IMR-90 (cell line): Measurements from ENCODE around the gene BECN2. TPM values are rescaled to one million over a fixed set of nuclear protein-coding genes. Genes with fewer than 3 reads are reported as not detected.

Experiments
- ATAC-seq: fragments of 200-7000 bp; cut with Tn5 transposase; 2 replicates; pipeline ENCODE4 v1.9.1; 2020; ENCODE audit warnings: low read depth, mild to moderate bottlenecking, moderate library complexity
- BruUV-seq: library from RNA; stranded (reverse); fragments of 400-500 nt; replicated peaks from 2 replicates; lab custom pipeline; 2021; lab: Mats Ljungman, UMichigan
- CTCF ChIA-PET: fragments of 300-600 bp; formaldehyde crosslinking; extraction: SDS; loops from one replicate; lab custom pipeline; 2021; ENCODE audit warnings: antibody characterized with exemption; lab: Yijun Ruan, JAX
- POLR2A ChIA-PET: fragments of 300-600 bp; sonication (Branson Sonifier 250); formaldehyde crosslinking; loops from one replicate; lab custom pipeline; 2022; ENCODE audit warnings: antibody characterized with exemption; ENCODE audit not compliant: unreplicated experiment; lab: Charles Lee
- DNase-seq: peaks from one replicate; pipeline ENCODE4 v3.0.0; 2013
- H2AFZ ChIP-seq: replicated peaks from 2 replicates; pipeline ENCODE3; 2013; ENCODE audit warnings: low read length, mild to moderate bottlenecking; ENCODE audit not compliant: poor library complexity
- H2AK5ac ChIP-seq: 2 replicates; pipeline ENCODE4 v1.6.1; 2013; ENCODE audit warnings: low read depth, low read length, inconsistent platforms
- H2AK9ac ChIP-seq: replicated peaks from 2 replicates; pipeline ENCODE3; 2013; ENCODE audit warnings: mild to moderate bottlenecking, low read depth, low read length, moderate library complexity; ENCODE audit not compliant: poor library complexity
- H2BK120ac ChIP-seq: 2 replicates; pipeline ENCODE4 v1.6.1; 2013; ENCODE audit warnings: low read depth, low read length, inconsistent platforms
- H2BK15ac ChIP-seq: 3 replicates; pipeline ENCODE4 v1.6.1; 2013; ENCODE audit warnings: low read depth, low read length, inconsistent platforms
- H2BK20ac ChIP-seq: 2 replicates; pipeline ENCODE4 v1.6.1; 2013; ENCODE audit warnings: low read depth, mild to moderate bottlenecking, inconsistent platforms, low read length, moderate library complexity
- H2BK5ac ChIP-seq: 2 replicates; pipeline ENCODE4 v1.6.1; 2013; ENCODE audit warnings: mild to moderate bottlenecking, low read depth, low read length, inconsistent platforms; ENCODE audit not compliant: poor library complexity, severe bottlenecking
- H3K14ac ChIP-seq: replicated peaks from 2 replicates; pipeline ENCODE4 v1.6.1; 2013; ENCODE audit warnings: low read depth, low read length, inconsistent platforms
- H3K18ac ChIP-seq: 2 replicates; pipeline ENCODE4 v1.6.1; 2013; ENCODE audit warnings: low read depth, low read length, control low read depth
- H3K23ac ChIP-seq: 2 replicates; pipeline ENCODE4 v1.6.1; 2013; ENCODE audit warnings: low read depth, low read length, inconsistent platforms
- H3K27ac ChIP-seq: 2 replicates; pipeline ENCODE4 v1.5.1; 2013; ENCODE audit warnings: mild to moderate bottlenecking, control low read depth, low read length; ENCODE audit not compliant: insufficient read depth
- H3K27me3 ChIP-seq: 2 replicates; pipeline ENCODE4 v1.6.1; 2013; ENCODE audit warnings: low read length; ENCODE audit not compliant: control insufficient read depth, insufficient read depth
- H3K36me3 ChIP-seq: 2 replicates; pipeline ENCODE4 v1.6.1; 2013; ENCODE audit warnings: low read length, mixed read lengths; ENCODE audit not compliant: control insufficient read depth, insufficient read depth
- H3K4ac ChIP-seq: 2 replicates; pipeline ENCODE4 v1.6.1; 2013; ENCODE audit warnings: low read depth, low read length, inconsistent platforms
- H3K4me1 ChIP-seq: 2 replicates; pipeline ENCODE4 v1.6.1; 2013; ENCODE audit warnings: low read length, mixed read lengths; ENCODE audit not compliant: control insufficient read depth, insufficient read depth
- H3K4me2 ChIP-seq: 2 replicates; pipeline ENCODE4 v1.6.1; 2013; ENCODE audit warnings: low read depth, mild to moderate bottlenecking, control low read depth, low read length, moderate library complexity
- H3K4me3 ChIP-seq: 2 replicates; pipeline ENCODE4 v1.5.1; 2013; ENCODE audit warnings: low read depth, mild to moderate bottlenecking, control low read depth, low read length, moderate library complexity; ENCODE audit not compliant: insufficient read depth
- H3K56ac ChIP-seq: 2 replicates; pipeline ENCODE4 v1.6.1; 2013; ENCODE audit warnings: low read length, inconsistent platforms; ENCODE audit not compliant: insufficient read depth; ENCODE audit errors: extremely low read depth
- H3K79me1 ChIP-seq, 2 experiments: 2 replicates each; pipeline ENCODE4 v1.6.1; 2013; ENCODE audit warnings: low read length in 2 of 2, inconsistent platforms in 1 of 2, low read depth in 1 of 2
- H3K9ac ChIP-seq: 2 replicates; pipeline ENCODE4 v1.6.1; 2013; ENCODE audit warnings: low read depth, low read length, control low read depth
- H3K9me1 ChIP-seq: 2 replicates; pipeline ENCODE4 v1.6.1; 2013; ENCODE audit warnings: low read length, inconsistent platforms; ENCODE audit not compliant: insufficient read depth
- H3K9me3 ChIP-seq: 2 replicates; pipeline ENCODE4 v1.6.1; 2013; ENCODE audit warnings: low read length; ENCODE audit not compliant: control insufficient read depth, insufficient read depth
- H4K20me1 ChIP-seq: 2 replicates; pipeline ENCODE4 v1.6.1; 2013; ENCODE audit warnings: low read length, inconsistent platforms; ENCODE audit not compliant: insufficient read depth
- H4K5ac ChIP-seq: 2 replicates; pipeline ENCODE4 v1.6.1; 2013; ENCODE audit warnings: mild to moderate bottlenecking, low read depth, low read length, control low read depth
- H4K8ac ChIP-seq, 2 experiments: 2 replicates each; pipeline ENCODE4 v1.6.1; 2013; ENCODE audit warnings: low read depth in 2 of 2, low read length in 2 of 2, control low read depth in 1 of 2, inconsistent platforms in 1 of 2
- H4K91ac ChIP-seq: 2 replicates; pipeline ENCODE4 v1.6.1; 2013; ENCODE audit warnings: low read depth, low read length, inconsistent platforms; ENCODE audit not compliant: insufficient read depth
- BHLHE40 ChIP-seq: fragments of 150-350 bp; IDR thresholded peaks from 2 replicates; pipeline ENCODE4 v1.6.1; 2016; ENCODE audit warnings: mild to moderate bottlenecking, low read depth, low read length
- CEBPB ChIP-seq: IDR thresholded peaks from 2 replicates; pipeline ENCODE4 v1.6.1; 2012; ENCODE audit warnings: low read depth, low read length, improper control_type of control experiment
- CHD1 ChIP-seq: IDR thresholded peaks from 2 replicates; pipeline ENCODE4 v1.6.1; 2012; ENCODE audit warnings: low read depth, low read length, improper control_type of control experiment
- FOS ChIP-seq: fragments of 150-350 bp; IDR thresholded peaks from 2 replicates; pipeline ENCODE4 v1.6.1; 2016; ENCODE audit warnings: low read depth, low read length
- MAFK ChIP-seq: IDR thresholded peaks from 2 replicates; pipeline ENCODE4 v1.6.1; 2012; ENCODE audit warnings: low read depth, low read length, improper control_type of control experiment
- MAZ ChIP-seq: IDR thresholded peaks from 2 replicates; pipeline ENCODE4 v1.6.1; 2012; ENCODE audit warnings: low read depth, mild to moderate bottlenecking, low read length, improper control_type of control experiment, moderate library complexity, borderline replicate concordance
- MXI1 ChIP-seq: IDR thresholded peaks from 2 replicates; pipeline ENCODE4 v1.6.1; 2012; ENCODE audit warnings: low read depth, mild to moderate bottlenecking, low read length, moderate library complexity, borderline replicate concordance
- NFE2L2 ChIP-seq: fragments of 150-350 bp; IDR thresholded peaks from 2 replicates; pipeline ENCODE4 v1.6.1; 2016; ENCODE audit warnings: low read depth, mild to moderate bottlenecking, low read length
- POLR2A ChIP-seq: IDR thresholded peaks from 2 replicates; pipeline ENCODE4 v1.6.1; 2012; ENCODE audit warnings: mild to moderate bottlenecking, low read depth, low read length
- RAD21 ChIP-seq: IDR thresholded peaks from 2 replicates; pipeline ENCODE4 v1.6.1; 2012; ENCODE audit warnings: low read length, improper control_type of control experiment
- RFX5 ChIP-seq: IDR thresholded peaks from 2 replicates; pipeline ENCODE4 v1.8.0; 2012; ENCODE audit warnings: low read depth, mild to moderate bottlenecking, low read length, moderate library complexity
- SMC3 ChIP-seq: fragments of 150-350 bp; IDR thresholded peaks from 2 replicates; pipeline ENCODE4 v1.6.1; 2016; ENCODE audit warnings: low read depth, mild to moderate bottlenecking, antibody characterized with exemption, low read length, moderate library complexity
- WGBS, 2 experiments: methylation state at CpG; one replicate each; pipeline versions ENCODE4 v1.1.5 to v1.1.7; 2013; ENCODE audit warnings: missing lambda C conversion rate in 2 of 2; ENCODE audit not compliant: insufficient read length in 1 of 2; ENCODE audit errors: extremely low coverage in 2 of 2; 5-methylcytosine and 5-hydroxymethylcytosine counted together
- dilution Hi-C: fragments of 300-500 bp; cut with HindIII; formaldehyde crosslinking; loops from one replicate; pipeline ENCODE4 v1.14.3; 2018; ENCODE audit warnings: low sequenced_read_pairs; ENCODE audit not compliant: unreplicated experiment
- in situ Hi-C: fragments of 300-500 bp; cut with MboI; formaldehyde crosslinking; loops from 3 replicates; pipeline ENCODE4 v1.14.3; 2019; ENCODE audit warnings: low sequenced_read_pairs, inconsistent platforms, mixed read lengths
- intact Hi-C: fragments of 100-400 bp; cut with micrococcal nuclease; formaldehyde crosslinking; loops from 2 replicates; pipeline ENCODE4 v1.10.0; 2022
- polyA plus RNA-seq, 3 experiments: library from polyadenylated mRNA; depleted of rRNA; stranded (reverse); fragments of >200 nt; gene quantifications; 2 replicates each; pipeline ENCODE4 v1.2.3, GENCODE V29; 2012; ENCODE audit warnings: low replicate concordance in 1 of 3
- total RNA-seq: library from RNA; depleted of rRNA; stranded (reverse); fragments of >200 nt; gene quantifications from 2 replicates; pipeline ENCODE4 v1.2.3, GENCODE V29; 2012
- TF ChIP-seq, protein P1 (sequence below): conservative IDR thresholded peaks from 2 replicates; pipeline ENCODE4 v1.5.1; 2012; ENCODE audit warnings: mild to moderate bottlenecking, low read depth, low read length, improper control_type of control experiment
- TF ChIP-seq, protein P2 (sequence below): fragments of 150-350 bp; IDR thresholded peaks from 2 replicates; pipeline ENCODE4 v1.6.1; 2016; ENCODE audit warnings: low read depth, mild to moderate bottlenecking, low read length, moderate library complexity, borderline replicate concordance
- TF ChIP-seq, protein P3 (sequence below): fragments of 150-350 bp; IDR thresholded peaks from 2 replicates; pipeline ENCODE4 v1.6.1; 2017; ENCODE audit warnings: mild to moderate bottlenecking, antibody characterized with exemption, low read length, low read depth

The BECN2 gene
- total and polyA plus RNA-seq, 2 of the 4 experiments (the other 2 are of a cell fraction): not detected

DNA sequence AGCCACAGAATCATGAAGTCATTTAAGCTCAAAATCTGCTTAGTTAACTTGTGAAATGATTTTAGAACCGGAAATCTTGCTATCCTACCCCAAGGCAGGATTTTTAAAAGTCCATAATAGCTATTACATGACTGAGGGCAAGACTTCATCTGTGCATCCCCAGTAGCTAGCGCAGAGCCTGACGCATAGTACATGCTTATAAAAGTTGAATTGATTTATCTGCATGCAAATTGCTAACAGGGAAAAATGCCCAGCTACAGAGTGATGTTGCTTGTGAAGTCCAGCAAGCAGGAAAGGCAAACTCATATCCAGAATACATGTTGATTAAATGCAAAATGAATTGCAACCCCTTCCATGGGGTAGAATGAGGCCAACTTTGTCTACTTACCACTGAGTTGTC is 49.4 kb downstream of the BECN2 start:
- no peak overlapping the region for H3K4me3 ChIP-seq
- no peak overlapping the region for H3K9ac ChIP-seq
- no peak overlapping the region for H2BK120ac ChIP-seq
- H3K9me1 ChIP-seq: no peaks in the 10 kb centered on the region
- no peak overlapping the region for H4K8ac ChIP-seq
- in situ Hi-C loops (no loop called here), intact Hi-C loops (no loop called here), dilution Hi-C loops (no loop called here)
- H3K27ac ChIP-seq: no peak overlapping the region
- ChIA-PET POLR2A (no interaction called here), CTCF (interaction anchor here (1.8 kb wide), 1 partner anchor 9 kb away, joined by 8 read pairs; the partner anchor contains the start of gene MAP1LC3C)
- H3K4ac ChIP-seq: no peak overlapping the region
- H4K20me1 ChIP-seq: no peaks in the 10 kb centered on the region
- no peak for DNase-seq
- no peak overlapping the region for H4K91ac ChIP-seq
- no peak for ATAC-seq
- no peak overlapping the region for H2AK5ac ChIP-seq
- no peak overlapping the region for H4K5ac ChIP-seq
- no peak overlapping the region for H3K18ac ChIP-seq
- H2BK5ac ChIP-seq: no peak overlapping the region
- no peaks in the 10 kb centered on the region for H3K27me3 ChIP-seq
- WGBS, 2 experiments: no CpG with 5 or more reads among the region's 3 CpGs
- no peaks in the 10 kb centered on the region; the same call in 1 of the 2 replicates for H3K9me3 ChIP-seq
- TF ChIP-seq SMC3 (no peak), RAD21 (no peak), RFX5 (no peak), CHD1 (no peak), NFE2L2 (no peak), MAZ (no peak), MXI1 (no peak), FOS (no peak), POLR2A (no peak), BHLHE40 (no peak), CEBPB (no peak), MAFK (no peak)
- TF ChIP-seq, protein P1, sequence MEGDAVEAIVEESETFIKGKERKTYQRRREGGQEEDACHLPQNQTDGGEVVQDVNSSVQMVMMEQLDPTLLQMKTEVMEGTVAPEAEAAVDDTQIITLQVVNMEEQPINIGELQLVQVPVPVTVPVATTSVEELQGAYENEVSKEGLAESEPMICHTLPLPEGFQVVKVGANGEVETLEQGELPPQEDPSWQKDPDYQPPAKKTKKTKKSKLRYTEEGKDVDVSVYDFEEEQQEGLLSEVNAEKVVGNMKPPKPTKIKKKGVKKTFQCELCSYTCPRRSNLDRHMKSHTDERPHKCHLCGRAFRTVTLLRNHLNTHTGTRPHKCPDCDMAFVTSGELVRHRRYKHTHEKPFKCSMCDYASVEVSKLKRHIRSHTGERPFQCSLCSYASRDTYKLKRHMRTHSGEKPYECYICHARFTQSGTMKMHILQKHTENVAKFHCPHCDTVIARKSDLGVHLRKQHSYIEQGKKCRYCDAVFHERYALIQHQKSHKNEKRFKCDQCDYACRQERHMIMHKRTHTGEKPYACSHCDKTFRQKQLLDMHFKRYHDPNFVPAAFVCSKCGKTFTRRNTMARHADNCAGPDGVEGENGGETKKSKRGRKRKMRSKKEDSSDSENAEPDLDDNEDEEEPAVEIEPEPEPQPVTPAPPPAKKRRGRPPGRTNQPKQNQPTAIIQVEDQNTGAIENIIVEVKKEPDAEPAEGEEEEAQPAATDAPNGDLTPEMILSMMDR: no peak
- TF ChIP-seq, protein P2, sequence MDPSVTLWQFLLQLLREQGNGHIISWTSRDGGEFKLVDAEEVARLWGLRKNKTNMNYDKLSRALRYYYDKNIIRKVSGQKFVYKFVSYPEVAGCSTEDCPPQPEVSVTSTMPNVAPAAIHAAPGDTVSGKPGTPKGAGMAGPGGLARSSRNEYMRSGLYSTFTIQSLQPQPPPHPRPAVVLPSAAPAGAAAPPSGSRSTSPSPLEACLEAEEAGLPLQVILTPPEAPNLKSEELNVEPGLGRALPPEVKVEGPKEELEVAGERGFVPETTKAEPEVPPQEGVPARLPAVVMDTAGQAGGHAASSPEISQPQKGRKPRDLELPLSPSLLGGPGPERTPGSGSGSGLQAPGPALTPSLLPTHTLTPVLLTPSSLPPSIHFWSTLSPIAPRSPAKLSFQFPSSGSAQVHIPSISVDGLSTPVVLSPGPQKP: no peak
- TF ChIP-seq, protein P3, sequence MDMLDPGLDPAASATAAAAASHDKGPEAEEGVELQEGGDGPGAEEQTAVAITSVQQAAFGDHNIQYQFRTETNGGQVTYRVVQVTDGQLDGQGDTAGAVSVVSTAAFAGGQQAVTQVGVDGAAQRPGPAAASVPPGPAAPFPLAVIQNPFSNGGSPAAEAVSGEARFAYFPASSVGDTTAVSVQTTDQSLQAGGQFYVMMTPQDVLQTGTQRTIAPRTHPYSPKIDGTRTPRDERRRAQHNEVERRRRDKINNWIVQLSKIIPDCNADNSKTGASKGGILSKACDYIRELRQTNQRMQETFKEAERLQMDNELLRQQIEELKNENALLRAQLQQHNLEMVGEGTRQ: no peak
- H3K79me1 ChIP-seq: no peaks in the 10 kb centered on the region
- H2BK20ac ChIP-seq: no peak overlapping the region
- BruUV-seq: no TSS peak
- no peak overlapping the region for H3K4me2 ChIP-seq
- no peaks in the 10 kb centered on the region for H3K4me1 ChIP-seq
- H2AK9ac ChIP-seq: no peak overlapping the region
- H2BK15ac ChIP-seq: no peak overlapping the region
- H3K14ac ChIP-seq: no peak overlapping the region
- H2AFZ ChIP-seq: no peak overlapping the region
- H3K56ac ChIP-seq: no peak overlapping the region
- no peak overlapping the region for H3K23ac ChIP-seq
- H3K36me3 ChIP-seq: no peaks in the 10 kb centered on the region
